GM21447 (cell line): Measurements from ENCODE around the gene WNT1.

Source experiments
- ATAC-seq: cut with Tn5 transposase; IDR thresholded peaks from one replicate; pipeline ENCODE4 v1.9.1; 2021; ENCODE audit not compliant: unreplicated experiment

WNT1 gene

DNA sequence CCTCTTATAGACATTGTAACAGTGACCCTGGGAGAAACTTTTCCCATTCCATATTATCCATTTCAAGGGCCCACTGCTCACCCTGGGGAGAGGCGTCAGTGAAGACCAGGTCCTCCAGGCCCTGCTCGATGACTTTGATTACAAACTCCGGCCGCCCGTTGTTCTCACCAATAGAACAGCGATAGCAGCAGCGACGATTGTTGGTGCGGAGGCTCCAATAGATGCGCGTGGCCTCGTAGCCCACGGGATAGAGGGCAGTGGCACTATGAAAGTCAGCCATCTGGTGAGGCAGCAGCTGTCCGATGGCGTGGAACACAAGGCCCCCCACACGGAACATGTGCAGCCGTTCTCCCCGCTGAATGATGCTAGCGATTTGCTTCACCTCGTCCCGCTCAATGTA is 48.0 kb downstream of the WNT1 start:
- ATAC-seq: no peak

DNA sequence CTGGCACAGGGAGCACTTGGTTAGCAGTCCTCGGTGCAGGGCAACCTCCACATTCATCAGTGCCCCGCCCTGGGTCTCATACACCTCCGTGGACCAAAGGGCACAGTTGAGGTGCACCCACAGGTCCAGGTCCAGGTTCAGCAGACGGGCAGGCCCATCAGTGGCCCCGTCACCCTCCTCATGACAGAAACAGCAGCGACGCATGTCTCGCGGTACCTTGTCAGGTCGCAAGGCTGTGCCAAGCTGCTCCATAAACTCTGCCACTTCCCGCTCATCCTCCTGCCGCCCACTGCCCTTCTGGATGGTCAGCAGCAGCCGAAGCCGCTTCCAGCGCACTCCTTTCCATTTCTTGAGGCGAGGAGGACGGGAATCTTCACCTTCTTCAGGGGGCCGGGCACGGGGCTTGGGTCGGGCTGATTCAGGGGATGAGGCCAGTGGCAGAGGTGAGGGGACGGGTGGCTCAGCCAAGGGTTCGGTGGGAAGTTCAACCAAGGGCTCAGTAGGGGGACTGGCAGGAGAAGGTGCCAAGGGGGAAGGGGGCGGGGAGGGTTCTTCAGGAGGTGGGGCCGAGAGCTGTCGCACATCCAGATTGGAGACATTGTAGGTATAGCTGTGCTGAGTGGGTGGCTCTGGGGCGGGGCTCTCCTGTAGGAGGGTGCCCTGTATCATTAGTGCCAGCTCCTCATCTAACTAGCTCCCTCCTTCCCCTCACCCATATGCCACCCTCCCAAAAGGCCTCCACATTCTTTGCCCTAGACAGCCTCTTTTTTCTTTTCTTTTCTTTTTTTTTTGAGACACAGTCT is 48.8 kb downstream of the WNT1 start:
- ATAC-seq: no peak

DNA sequence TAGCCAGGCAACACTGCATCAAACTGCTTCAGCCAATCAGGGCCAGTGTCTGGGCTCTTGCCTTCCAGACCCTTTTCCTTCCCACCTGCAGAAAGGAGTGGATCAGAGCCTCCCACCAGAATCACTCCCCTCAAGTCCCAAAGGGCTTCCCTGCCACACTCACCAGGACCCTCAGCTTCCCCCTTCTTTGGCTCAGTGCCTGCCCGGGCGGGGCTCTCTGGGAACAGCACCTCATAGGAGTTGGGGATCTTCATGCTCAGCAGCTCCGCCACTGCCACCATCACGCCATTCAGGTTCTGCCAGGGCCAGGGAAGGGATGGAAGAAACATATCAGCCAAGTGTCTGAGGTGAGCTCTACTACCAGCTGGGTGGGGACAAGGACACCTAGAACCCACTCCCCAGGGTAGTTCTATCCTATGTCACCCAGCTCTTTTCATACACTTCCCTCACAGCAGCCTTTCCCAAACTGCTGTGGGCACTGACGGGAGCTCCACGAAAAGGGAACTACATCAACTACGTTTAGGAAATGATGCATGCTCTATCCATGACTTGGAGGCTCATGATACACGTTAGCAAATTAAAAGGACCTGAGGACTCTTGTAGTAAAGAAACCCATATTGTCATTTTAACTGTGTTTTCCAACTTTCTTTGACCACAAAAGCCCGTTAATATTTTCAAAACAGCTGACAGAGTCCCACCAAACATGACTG is 49.9 kb downstream of the WNT1 start:
- ATAC-seq: no peak

GRCh38 chr12:49028666-49029275 is 50.6 kb downstream of the WNT1 start:
- no peak for ATAC-seq

DNA sequence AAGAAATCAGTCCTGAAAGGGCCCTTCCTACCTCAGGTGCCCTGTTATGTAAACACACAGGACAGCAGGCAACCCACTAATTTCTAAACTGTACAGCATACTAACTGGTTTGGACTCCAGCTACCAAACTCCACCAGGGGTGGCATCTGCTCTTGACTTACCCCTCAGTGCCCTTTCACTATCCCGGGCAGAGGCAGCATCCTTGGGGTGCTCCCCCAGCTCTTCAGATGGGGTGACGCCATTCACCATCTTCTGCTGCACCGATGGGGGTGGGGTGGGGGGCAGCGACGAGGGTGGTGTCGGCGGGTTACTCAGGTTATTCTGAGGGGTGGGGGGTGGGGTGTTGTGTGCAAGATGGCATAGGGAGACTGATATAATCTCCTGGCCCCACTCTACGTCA is 52.0 kb downstream of the WNT1 start:
- no peak for ATAC-seq

DNA sequence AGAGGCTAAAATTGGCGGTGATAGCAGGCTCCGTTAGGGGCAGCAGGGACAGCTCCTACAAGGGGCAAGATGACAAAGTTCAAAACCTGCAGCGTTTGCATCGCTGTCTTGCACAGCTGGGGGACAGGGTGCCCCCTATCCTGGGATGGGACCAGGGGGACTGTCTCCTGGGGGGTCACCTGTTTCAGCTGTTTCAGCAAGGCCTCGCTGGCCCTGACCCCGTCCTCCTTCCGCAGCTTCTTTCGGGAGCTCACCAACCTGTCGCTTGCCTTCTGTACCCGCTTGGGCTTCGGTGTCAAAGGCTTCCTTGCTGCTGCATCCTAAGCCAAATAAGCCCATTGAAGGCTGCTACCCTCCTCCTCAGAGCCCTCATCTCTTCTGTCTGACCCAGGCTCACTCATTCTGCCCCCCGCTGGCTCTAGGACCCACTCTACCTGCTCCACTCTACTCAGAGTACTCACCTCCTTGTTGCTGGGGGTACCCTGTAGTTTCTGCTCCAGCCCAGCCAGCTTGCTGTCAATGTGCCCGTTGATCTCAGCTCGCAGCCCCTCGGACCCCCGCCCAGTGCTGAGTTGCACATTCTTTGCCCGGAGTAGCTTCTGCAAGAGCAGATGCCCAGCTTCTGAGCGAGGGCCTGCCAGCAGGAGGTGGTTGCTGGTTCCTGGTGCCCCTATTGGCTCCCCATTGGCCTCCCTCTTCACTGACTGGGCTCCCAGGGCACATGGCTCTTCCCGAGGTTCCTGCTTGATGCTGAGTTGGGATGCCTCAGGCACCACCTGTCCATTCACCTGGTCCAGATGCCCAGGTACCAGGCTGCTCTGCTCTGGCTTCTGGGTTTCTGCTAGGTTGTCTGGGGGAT is 52.8 kb downstream of the WNT1 start:
- no peak for ATAC-seq

DNA sequence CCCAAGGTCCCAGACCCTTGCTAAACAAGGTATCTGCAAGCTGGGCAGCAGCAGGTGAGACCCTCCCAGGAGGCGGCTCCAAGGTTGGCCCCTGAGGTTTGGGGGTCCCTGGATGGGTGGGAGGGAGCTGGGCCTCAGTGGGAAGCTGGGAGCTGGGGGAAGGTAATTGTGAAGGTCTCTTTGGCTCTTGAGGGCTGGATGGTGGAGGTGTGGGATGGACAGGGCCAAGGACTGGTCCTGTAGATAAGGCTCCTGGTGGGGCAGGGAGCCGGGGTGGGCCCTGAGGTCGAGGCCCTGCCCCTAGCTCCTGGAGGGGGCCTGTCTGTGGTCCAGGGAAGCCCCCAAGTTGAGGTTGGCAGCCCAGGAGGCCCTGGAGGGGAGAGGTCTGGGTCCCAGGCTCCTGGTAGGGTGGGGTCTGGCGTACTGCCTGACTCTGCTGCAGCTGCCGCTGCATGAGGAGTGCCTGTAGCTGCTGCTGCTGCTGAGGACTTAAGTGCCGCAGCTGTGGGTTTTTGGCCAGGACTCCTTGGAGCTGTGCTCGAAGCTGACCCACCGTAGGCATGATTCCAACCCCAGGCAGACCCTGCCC is 53.5 kb downstream of the WNT1 start:
- ATAC-seq: no peak
